ENCODE results near the gene INTS15. TPM values are rescaled to one million over a fixed set of nuclear protein-coding genes. Genes with fewer than 3 reads are reported as not detected.
A peak's percentile ranks its signal among the peaks of the same experiment; 100 is the strongest.

Gene INTS15
- total and polyA plus RNA-seq, 7 experiments from 2014 or later, result 29.7 to 69.1 (median 51.8) TPM

DNA sequence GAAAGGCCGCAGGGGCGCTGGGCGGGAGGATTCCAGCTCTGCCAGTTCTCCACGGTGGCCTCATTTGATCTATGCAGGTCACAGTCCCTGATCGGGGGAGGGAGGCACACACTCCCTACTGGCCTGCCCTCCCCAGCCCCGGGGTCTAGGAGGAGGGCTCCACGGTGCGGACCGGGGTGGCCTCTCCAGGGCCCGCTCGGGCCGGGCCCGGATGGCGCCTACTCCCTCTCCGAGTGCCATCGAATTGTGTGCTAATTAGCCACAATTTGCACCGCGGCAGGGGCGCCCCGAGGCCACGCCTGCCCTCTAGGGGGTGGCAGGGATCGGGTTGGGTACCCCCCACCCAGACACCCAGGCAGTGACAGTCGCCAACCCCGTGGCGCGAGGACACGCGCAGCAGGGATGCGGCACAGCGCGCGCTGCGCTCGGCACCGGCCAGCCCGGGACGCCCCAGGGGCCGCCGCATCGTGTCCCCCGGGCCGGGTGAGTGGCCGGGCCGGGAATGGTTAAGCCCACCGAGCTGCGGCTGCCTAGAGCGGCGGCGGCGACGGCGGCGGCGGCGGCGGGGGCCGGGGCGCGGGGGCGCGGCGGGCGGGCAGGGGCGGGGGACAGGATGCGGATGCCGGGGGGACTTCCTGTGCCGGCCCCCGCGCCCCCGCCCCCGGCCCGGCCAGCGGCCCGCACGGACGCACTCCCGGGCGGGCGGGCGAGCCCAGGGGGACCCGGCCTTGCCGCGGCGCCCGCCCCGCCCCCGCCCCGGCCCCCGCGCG is 25.3 kb downstream of the INTS15 start, which contains the start of gene ZNF853:
Gene ZNF853 (plus strand): TSS at position 658 of the 770 bp plus-strand sequence. CDS start 565 bp downstream, outside the sequence.
- Histone ChIP-seq H3K27ac (ENCODE audit: low read depth, low read length) (peak within 1 kb of the TSS; percentile 46), H3K4me3 (ENCODE audit: low read length) (peak within 1 kb of the TSS; percentile 62), H3K36me3 (ENCODE audit: control insufficient read depth in 2 of 3, insufficient read depth in 3 of 3, low read length in 3 of 3) (no peaks in the 10 kb centered on the region), H3K27me3 (ENCODE audit: control insufficient read depth in 2 of 2, insufficient read depth in 2 of 2, low read length in 2 of 2) (no peaks in the 10 kb centered on the region), H3K9me3 (ENCODE audit: control insufficient read depth in 2 of 3, low read length in 3 of 3) (no peaks in the 10 kb centered on the region), H3K4me1 (ENCODE audit: control insufficient read depth in 2 of 2, insufficient read depth in 2 of 2, low read length in 2 of 2) (peaks cover 12 to 15% of the 10 kb centered on the region in 2 donors)
- Mint-ChIP-seq H3K9me3 (no peaks in the 10 kb centered on the region), H3K27ac (peak within 1 kb of the TSS in 8 of 9 donors; percentile 54 to 87 (median 75)), H3K36me3 (peaks cover 0 to 2% (median 0%) of the 10 kb centered on the region in 5 donors), H3K4me1 (peaks cover 4 to 35% (median 16%) of the 10 kb centered on the region in 7 donors), H3K4me3 (peak within 1 kb of the TSS; percentile 67 to 89 (median 84)), H3K27me3 (peaks cover 0 to 51% (median 0%) of the 10 kb centered on the region in 5 donors)
- ChIA-PET POLR2A (no interaction called here), CTCF (no interaction called here)
- peak; percentile 58 for ATAC-seq
- intact Hi-C loops (cut with micrococcal nuclease), result no loop called here
- peak in 2 of 9 donors; percentile 25 to 34 for DNase-seq

DNA sequence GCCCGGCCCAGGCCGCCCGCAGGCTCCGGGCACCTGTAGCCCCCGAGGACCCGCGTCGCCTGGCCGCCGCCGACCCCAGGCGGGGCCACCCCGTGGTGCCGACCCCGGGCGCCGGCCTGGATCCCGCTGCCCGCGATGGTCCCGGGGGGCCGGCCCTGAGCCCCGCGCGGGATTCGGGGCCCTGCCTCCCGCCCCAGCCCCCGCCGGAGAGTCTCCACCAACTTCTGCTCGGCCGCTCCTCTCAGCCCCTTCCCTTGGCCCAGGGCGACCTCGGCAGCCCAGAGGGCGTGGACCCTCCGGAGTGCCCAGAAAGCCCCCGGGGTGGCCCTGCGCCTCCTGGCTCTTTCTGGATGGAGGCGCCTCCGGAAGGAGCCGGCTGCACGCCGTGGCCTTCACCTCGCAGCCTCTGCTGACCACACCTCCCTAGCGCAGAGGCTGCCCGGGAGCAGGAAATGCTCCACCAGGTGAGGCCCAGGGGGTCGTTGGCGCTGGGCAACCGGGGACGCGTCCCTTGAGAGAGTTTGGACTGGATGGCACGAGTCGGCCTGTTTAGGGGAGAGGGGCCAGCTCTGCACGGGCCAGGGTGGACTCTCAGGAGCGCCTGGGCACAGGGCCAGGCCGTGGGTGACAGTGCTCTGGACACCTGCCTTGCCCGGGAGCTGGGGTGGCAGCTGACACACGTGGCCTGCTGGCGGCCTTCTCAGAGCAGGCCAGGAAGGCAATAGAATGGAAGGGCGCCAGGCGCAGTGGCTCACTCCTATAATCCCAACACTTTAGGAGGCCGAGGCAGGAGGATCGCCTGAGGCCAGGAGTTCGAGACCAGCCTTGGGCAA is 26.1 kb downstream of the INTS15 start:
- peak; percentile 19 for ATAC-seq
- Histone ChIP-seq H3K36me3 (ENCODE audit: control insufficient read depth in 2 of 3, insufficient read depth in 3 of 3, low read length in 3 of 3) (no peaks in the 10 kb centered on the region), H3K9me3 (ENCODE audit: control insufficient read depth in 2 of 3, low read length in 3 of 3) (no peaks in the 10 kb centered on the region), H3K4me3 (ENCODE audit: low read length) (peak overlapping the region; percentile 41), H3K4me1 (ENCODE audit: control insufficient read depth in 2 of 2, insufficient read depth in 2 of 2, low read length in 2 of 2) (peaks cover 15 to 23% of the 10 kb centered on the region in 2 donors), H3K27ac (ENCODE audit: low read depth, low read length) (peak overlapping the region; percentile 46), H3K27me3 (ENCODE audit: control insufficient read depth in 2 of 2, insufficient read depth in 2 of 2, low read length in 2 of 2) (no peaks in the 10 kb centered on the region)
- H3K9me3 Mint-ChIP-seq, result no peaks in the 10 kb centered on the region
- H3K4me3 Mint-ChIP-seq, result peak overlapping the region in 9 of 10 donors; percentile 25 to 84 (median 57)
- DNase-seq, result no peak
- ChIA-PET CTCF (no interaction called here), POLR2A (interaction anchor here (0.6 to 1.1 kb wide), 2 partner anchors 25 to 224 kb away, joined by 3 to 4 read pairs; no protein-coding TSS in a partner anchor)
- H3K36me3 Mint-ChIP-seq, result peaks cover 0 to 2% (median under 1%) of the 10 kb centered on the region in 5 donors
- H3K27me3 Mint-ChIP-seq, result peaks cover 0 to 54% (median 0%) of the 10 kb centered on the region in 5 donors
- peaks cover 4 to 38% (median 20%) of the 10 kb centered on the region in 7 donors for H3K4me1 Mint-ChIP-seq
- H3K27ac Mint-ChIP-seq, result peak overlapping the region in 5 of 9 donors; percentile 54 to 76 (median 62)
- intact Hi-C loops (cut with micrococcal nuclease), result no loop called here

DNA sequence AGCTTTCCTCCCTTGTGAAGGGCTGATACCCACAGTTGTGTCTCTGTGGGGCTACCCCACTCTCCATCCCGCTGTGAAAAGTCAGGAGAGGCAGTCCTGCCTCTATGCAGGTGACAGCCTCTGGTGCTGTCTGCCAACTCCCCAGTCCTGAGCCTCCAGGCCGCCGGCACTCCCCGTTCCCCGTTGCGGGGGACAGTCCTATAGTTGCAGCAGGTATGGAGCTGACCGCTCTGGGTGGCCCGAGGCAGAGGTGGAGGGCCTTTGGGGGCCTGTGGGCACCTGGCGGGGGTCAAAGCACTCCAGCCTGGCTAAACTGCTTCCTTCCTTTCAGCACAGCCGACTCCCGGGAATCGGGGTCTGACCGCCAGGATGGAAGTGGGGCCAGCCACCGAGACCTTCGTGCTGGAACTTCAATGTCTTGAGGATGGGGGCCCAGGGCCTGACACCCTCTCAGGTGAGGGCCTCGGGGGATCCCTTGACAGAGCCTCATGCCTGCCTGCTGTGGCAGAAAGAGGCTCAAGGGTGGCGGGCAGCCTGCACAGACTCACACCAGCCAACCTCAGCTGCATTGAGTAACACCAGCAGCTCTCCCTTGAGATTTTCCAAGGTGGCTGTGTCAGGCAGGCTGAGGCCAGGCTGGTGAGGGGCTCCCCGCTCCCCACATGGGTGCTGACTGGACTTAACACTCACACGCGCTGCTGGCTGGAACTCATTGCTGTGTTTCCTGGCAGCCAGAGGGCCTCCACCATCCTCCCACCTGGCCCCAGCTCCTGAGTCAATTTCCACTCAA is 27.2 kb downstream of the INTS15 start:
- ChIA-PET CTCF (no interaction called here), POLR2A (interaction anchor here (0.6 to 1.6 kb wide), 5 partner anchors 13 to 223 kb away, joined by 3 to 4 read pairs (median 3); partner anchors contain the start of gene ZDHHC4)
- H3K27ac ChIP-seq (ENCODE audit: low read depth, low read length), result no peak overlapping the region
- H3K4me1 ChIP-seq (ENCODE audit: control insufficient read depth in 2 of 2, insufficient read depth in 2 of 2, low read length in 2 of 2), result peaks cover 15 to 33% of the 10 kb centered on the region in 2 donors
- DNase-seq (no peak), ATAC-seq (no peak)
- no peak overlapping the region for H3K4me3 ChIP-seq (ENCODE audit: low read length)
- no peaks in the 10 kb centered on the region for H3K36me3 ChIP-seq (ENCODE audit: control insufficient read depth in 2 of 3, insufficient read depth in 3 of 3, low read length in 3 of 3)
- Mint-ChIP-seq H3K9me3 (peaks cover 0 to 3% (median 0%) of the 10 kb centered on the region in 11 donors), H3K4me3 (peak overlapping the region; percentile 45 to 84 (median 64)), H3K27me3 (peaks cover 0 to 54% (median 0%) of the 10 kb centered on the region in 5 donors), H3K36me3 (peaks cover 5 to 10% (median 8%) of the 10 kb centered on the region in 5 donors), H3K4me1 (peaks cover 14 to 47% (median 29%) of the 10 kb centered on the region in 7 donors), H3K27ac (peak overlapping the region in 7 of 9 donors; percentile 31 to 79 (median 71))
- no peaks in the 10 kb centered on the region for H3K9me3 ChIP-seq (ENCODE audit: control insufficient read depth in 2 of 3, low read length in 3 of 3)
- intact Hi-C loops (cut with micrococcal nuclease), result no loop called here
- H3K27me3 ChIP-seq (ENCODE audit: control insufficient read depth in 2 of 2, insufficient read depth in 2 of 2, low read length in 2 of 2), result no peaks in the 10 kb centered on the region

DNA sequence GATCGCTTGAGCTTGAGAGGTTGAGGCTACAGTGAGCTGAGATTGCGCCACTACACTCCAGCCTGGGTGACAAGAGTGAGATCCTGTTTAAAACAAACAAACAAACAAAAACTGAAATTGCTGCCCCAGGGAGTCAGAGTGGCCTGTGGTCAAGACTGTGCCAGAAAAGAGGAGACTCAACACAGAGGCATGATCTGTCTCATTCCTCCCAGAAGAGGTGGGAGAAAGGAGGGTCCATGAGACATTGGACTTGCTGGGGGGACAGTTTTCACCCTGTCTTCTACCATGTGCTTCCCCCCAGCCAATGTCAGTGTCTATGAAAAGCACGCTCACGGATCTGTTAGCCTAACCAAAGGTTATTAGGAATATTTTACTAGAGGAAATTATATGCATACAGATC is 28.8 kb downstream of the INTS15 start:
- peaks cover 16 to 47% (median 36%) of the 10 kb centered on the region in 7 donors for H3K4me1 Mint-ChIP-seq
- CTCF ChIA-PET, result no interaction called here
- peak overlapping the region in 1 of 10 donors; percentile 29 for H3K4me3 Mint-ChIP-seq
- DNase-seq (no peak), ATAC-seq (no peak)
- H3K27me3 Mint-ChIP-seq, result peaks cover 0 to 46% (median 0%) of the 10 kb centered on the region in 5 donors
- H3K9me3 ChIP-seq (ENCODE audit: control insufficient read depth in 2 of 3, low read length in 3 of 3), result no peaks in the 10 kb centered on the region
- POLR2A ChIA-PET, result interaction anchor here (1.2 to 1.6 kb wide), 2 partner anchors 10 to 28 kb away, joined by 3 to 4 read pairs; no protein-coding TSS in a partner anchor
- peaks cover 21 to 39% of the 10 kb centered on the region in 2 donors for H3K4me1 ChIP-seq (ENCODE audit: control insufficient read depth in 2 of 2, insufficient read depth in 2 of 2, low read length in 2 of 2)
- intact Hi-C loops (cut with micrococcal nuclease), result no loop called here
- H3K4me3 ChIP-seq (ENCODE audit: low read length), result no peak overlapping the region
- H3K27me3 ChIP-seq (ENCODE audit: control insufficient read depth in 2 of 2, insufficient read depth in 2 of 2, low read length in 2 of 2), result no peaks in the 10 kb centered on the region
- H3K36me3 Mint-ChIP-seq, result peaks cover 5 to 13% (median 8%) of the 10 kb centered on the region in 5 donors
- peaks cover 0 to 3% (median 0%) of the 10 kb centered on the region in 11 donors for H3K9me3 Mint-ChIP-seq
- peak overlapping the region in 1 of 9 donors; percentile 18 for H3K27ac Mint-ChIP-seq
- H3K27ac ChIP-seq (ENCODE audit: low read depth, low read length), result no peak overlapping the region
- no peaks in the 10 kb centered on the region for H3K36me3 ChIP-seq (ENCODE audit: control insufficient read depth in 2 of 3, insufficient read depth in 3 of 3, low read length in 3 of 3)

- intact Hi-C loops (cut with micrococcal nuclease), result no loop called here
- DNase-seq, result no peak
- Histone ChIP-seq H3K9me3 (ENCODE audit: control insufficient read depth in 2 of 3, low read length in 3 of 3) (no peaks in the 10 kb centered on the region), H3K36me3 (ENCODE audit: control insufficient read depth in 2 of 3, insufficient read depth in 3 of 3, low read length in 3 of 3) (no peaks in the 10 kb centered on the region), H3K27me3 (ENCODE audit: control insufficient read depth in 2 of 2, insufficient read depth in 2 of 2, low read length in 2 of 2) (no peaks in the 10 kb centered on the region), H3K4me1 (ENCODE audit: control insufficient read depth in 2 of 2, insufficient read depth in 2 of 2, low read length in 2 of 2) (peaks cover 25 to 44% of the 10 kb centered on the region in 2 donors), H3K4me3 (ENCODE audit: low read length) (no peak overlapping the region), H3K27ac (ENCODE audit: low read depth, low read length) (no peak overlapping the region)
- Mint-ChIP-seq H3K4me3 (peak overlapping the region in 4 of 10 donors; percentile 6 to 49 (median 25)), H3K27me3 (peaks cover 0 to 33% (median 0%) of the 10 kb centered on the region in 5 donors), H3K36me3 (peaks cover 3 to 15% (median 8%) of the 10 kb centered on the region in 5 donors), H3K4me1 (peaks cover 26 to 48% (median 40%) of the 10 kb centered on the region in 7 donors), H3K9me3 (peaks cover 0 to 3% (median 0%) of the 10 kb centered on the region in 11 donors), H3K27ac (peak overlapping the region in 8 of 9 donors; percentile 18 to 86 (median 56))
- CTCF ChIA-PET, result no interaction called here
- no peak for ATAC-seq
- POLR2A ChIA-PET, result interaction anchor here (0.6 kb wide), 1 partner anchor 61 kb away, joined by 3 read pairs; no protein-coding TSS in a partner anchor
Observed at GRCh38 chr7:6619961-6620360, 30.1 kb downstream of the INTS15 start.

All from naive thymus-derived CD4-positive, alpha-beta T cell (primary cell).